ENCODE data around the gene C12orf43. TPM values are rescaled to one million over a fixed set of nuclear protein-coding genes. Genes with fewer than 3 reads are reported as not detected.

C12orf43 gene
- total and polyA plus RNA-seq, 2 donors (not counting 1 experiment from before 2014, with no cell fraction given), result 6.7 to 18.9 TPM

GRCh38 chr12:121022713-121023112 is 6.4 kb upstream of the C12orf43 start:
- Mint-ChIP-seq H3K27me3 (peaks cover 19% of the 10 kb centered on the region), H3K4me1 (no peaks in the 10 kb centered on the region), H3K27ac (no peak overlapping the region), H3K4me3 (no peak overlapping the region), H3K9me3 (ENCODE audit: insufficient read depth) (no peaks in the 10 kb centered on the region)
- no peaks in the 10 kb centered on the region for H3K36me3 ChIP-seq (replicated peaks in 1 of 2; ENCODE audit: control extremely low read depth in 1 of 2, control insufficient read depth in 1 of 2, extremely low read depth in 1 of 2, insufficient read depth in 2 of 2, low read length in 1 of 2)
- H3K4me1 ChIP-seq (ENCODE audit: control insufficient read depth in 2 of 2, insufficient read depth in 2 of 2, low read length in 2 of 2), result no peaks in the 10 kb centered on the region
- peaks cover 0 to 1% (median 0%) of the 10 kb centered on the region in 3 donors for H3K9me3 ChIP-seq (ENCODE audit: control extremely low read depth in 1 of 3, control insufficient read depth in 2 of 3, insufficient read depth in 1 of 3, low read length in 2 of 3)
- ATAC-seq (ENCODE audit: low read depth), result no peak
- H3K27ac ChIP-seq (ENCODE audit: low read length in 2 of 2), result no peak overlapping the region
- 100% methylated on average over 1 of the region's 2 CpGs for WGBS (ENCODE audit: insufficient coverage)
- no peaks in the 10 kb centered on the region for H3K79me2 ChIP-seq (ENCODE audit: control insufficient read depth, insufficient read depth, low read length)
- ChIA-PET CTCF (no interaction called here), POLR2A (no interaction called here)
- H2AFZ ChIP-seq (ENCODE audit: insufficient read depth, low read depth, low read length, poor library complexity, severe bottlenecking), result no peak overlapping the region
- TF ChIP-seq EZH2 (IDR thresholded peaks at IDR 0.05; ENCODE audit: borderline replicate concordance, insufficient read depth, low read depth, low read length, poor library complexity, severe bottlenecking), result no peak
- TF ChIP-seq CTCF (IDR thresholded peaks at IDR 0.05), result no peak
- intact Hi-C loops (cut with micrococcal nuclease), result no loop called here
- no peak overlapping the region for H3K9ac ChIP-seq (ENCODE audit: low read length)
- H4K20me1 ChIP-seq (ENCODE audit: control insufficient read depth, insufficient read depth, low read length, poor library complexity, severe bottlenecking), result no peaks in the 10 kb centered on the region
- DNase-seq, result no peak
- no peak overlapping the region for H3K4me2 ChIP-seq (replicated peaks; ENCODE audit: low read depth, low read length, poor library complexity, severe bottlenecking)
- no peak overlapping the region for H3K4me3 ChIP-seq (ENCODE audit: control extremely low read depth in 1 of 5, extremely low read depth in 1 of 5, insufficient read depth in 1 of 5, low read depth in 2 of 5, low read length in 4 of 5)
- H3K27me3 ChIP-seq (replicated peaks in 1 of 4; ENCODE audit: control extremely low read depth in 1 of 4, control insufficient read depth in 3 of 4, insufficient read depth in 4 of 4, low read length in 3 of 4), result peaks cover 0 to 9% (median 0%) of the 10 kb centered on the region in 4 experiments

DNA sequence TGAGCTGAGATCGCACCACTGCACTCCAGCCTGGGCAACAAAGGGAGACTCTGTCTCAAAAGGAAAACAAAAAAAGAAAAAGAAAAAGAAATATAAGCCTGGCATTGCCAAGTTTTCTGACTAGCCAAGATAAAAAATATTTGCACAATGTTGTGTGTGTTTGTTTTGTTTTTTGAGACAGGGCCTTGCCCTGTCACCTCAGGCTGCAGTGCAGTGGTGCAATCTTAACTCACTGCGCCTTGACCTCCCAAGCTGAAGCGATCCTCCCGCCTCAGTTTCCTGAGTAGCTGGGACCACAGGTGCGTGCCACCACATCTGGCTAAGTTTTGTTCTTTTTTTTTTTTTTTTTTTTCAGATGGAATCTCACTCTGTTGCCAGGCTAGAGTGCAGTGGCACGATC is 5.5 kb upstream of the C12orf43 start:
- CTCF ChIA-PET, result no interaction called here
- no peak overlapping the region for H3K9ac ChIP-seq (ENCODE audit: low read length)
- H3K4me3 ChIP-seq (ENCODE audit: control extremely low read depth in 1 of 5, extremely low read depth in 1 of 5, insufficient read depth in 1 of 5, low read depth in 2 of 5, low read length in 4 of 5), result no peak overlapping the region
- H3K4me1 ChIP-seq (ENCODE audit: control insufficient read depth in 2 of 2, insufficient read depth in 2 of 2, low read length in 2 of 2), result no peaks in the 10 kb centered on the region
- intact Hi-C loops (cut with micrococcal nuclease), result no loop called here
- no peaks in the 10 kb centered on the region for H3K36me3 ChIP-seq (replicated peaks in 1 of 2; ENCODE audit: control extremely low read depth in 1 of 2, control insufficient read depth in 1 of 2, extremely low read depth in 1 of 2, insufficient read depth in 2 of 2, low read length in 1 of 2)
- H3K4me2 ChIP-seq (replicated peaks; ENCODE audit: low read depth, low read length, poor library complexity, severe bottlenecking), result no peak overlapping the region
- H3K27ac Mint-ChIP-seq, result no peak overlapping the region
- H3K4me1 Mint-ChIP-seq, result no peaks in the 10 kb centered on the region
- H2AFZ ChIP-seq (ENCODE audit: insufficient read depth, low read depth, low read length, poor library complexity, severe bottlenecking), result no peak overlapping the region
- H3K27ac ChIP-seq (ENCODE audit: low read length in 2 of 2), result no peak overlapping the region
- POLR2A ChIA-PET, result interaction anchor here (0.7 kb wide), 1 partner anchor 13 kb away, joined by 12 read pairs; no protein-coding TSS in a partner anchor
- H3K4me3 Mint-ChIP-seq, result no peak overlapping the region
- H3K79me2 ChIP-seq (ENCODE audit: control insufficient read depth, insufficient read depth, low read length), result no peaks in the 10 kb centered on the region
- peaks cover 0 to 1% (median 0%) of the 10 kb centered on the region in 3 donors for H3K9me3 ChIP-seq (ENCODE audit: control extremely low read depth in 1 of 3, control insufficient read depth in 2 of 3, insufficient read depth in 1 of 3, low read length in 2 of 3)
- H3K27me3 Mint-ChIP-seq, result peaks cover 15% of the 10 kb centered on the region
- no peak for ATAC-seq (ENCODE audit: low read depth)
- TF ChIP-seq EZH2 (IDR thresholded peaks at IDR 0.05; ENCODE audit: borderline replicate concordance, insufficient read depth, low read depth, low read length, poor library complexity, severe bottlenecking) (no peak), CTCF (IDR thresholded peaks at IDR 0.05) (no peak)
- H3K27me3 ChIP-seq (replicated peaks in 1 of 4; ENCODE audit: control extremely low read depth in 1 of 4, control insufficient read depth in 3 of 4, insufficient read depth in 4 of 4, low read length in 3 of 4), result peaks cover 0 to 6% (median 0%) of the 10 kb centered on the region in 4 experiments
- no peak for DNase-seq
- 88% methylated on average over 5 of the region's 6 CpGs for WGBS (ENCODE audit: insufficient coverage)
- H4K20me1 ChIP-seq (ENCODE audit: control insufficient read depth, insufficient read depth, low read length, poor library complexity, severe bottlenecking), result no peaks in the 10 kb centered on the region
- H3K9me3 Mint-ChIP-seq (ENCODE audit: insufficient read depth), result no peaks in the 10 kb centered on the region
